Stimulated activated memory B cell treated with anti-CD40 and anti-IgM and Interleukin-4, amounts not matched to agents 10 μg/mL and 1 μg/mL and 100 μg/mL, for 72 hours (primary cell): ENCODE results near the gene GLTP.
A peak's percentile ranks its signal among the peaks of the same experiment; 100 is the strongest.

Source experiments
- ATAC-seq: fragments of 150-1000 bp; cut with Tn5 transposase; 2 replicates; pipeline ENCODE4 v1.10.0; 2021
- H3K27ac Mint-ChIP-seq: one replicate; pipeline ENCODE4 v1.8.0; 2022; ENCODE audit warnings: mild to moderate bottlenecking, mixed read lengths
- H3K27me3 Mint-ChIP-seq: one replicate; pipeline ENCODE4 v1.8.0; 2022; ENCODE audit warnings: mixed read lengths
- H3K36me3 Mint-ChIP-seq: one replicate; pipeline ENCODE4 v1.8.0; 2022; ENCODE audit warnings: mixed read lengths
- H3K4me1 Mint-ChIP-seq: one replicate; pipeline ENCODE4 v1.8.0; 2022; ENCODE audit warnings: mixed read lengths
- H3K4me3 Mint-ChIP-seq: one replicate; pipeline ENCODE4 v1.8.0; 2022; ENCODE audit warnings: mild to moderate bottlenecking, moderate library complexity, mixed read lengths
- H3K9me3 Mint-ChIP-seq: one replicate; pipeline ENCODE4 v1.8.0; 2022; ENCODE audit warnings: mixed read lengths

GLTP gene

DNA sequence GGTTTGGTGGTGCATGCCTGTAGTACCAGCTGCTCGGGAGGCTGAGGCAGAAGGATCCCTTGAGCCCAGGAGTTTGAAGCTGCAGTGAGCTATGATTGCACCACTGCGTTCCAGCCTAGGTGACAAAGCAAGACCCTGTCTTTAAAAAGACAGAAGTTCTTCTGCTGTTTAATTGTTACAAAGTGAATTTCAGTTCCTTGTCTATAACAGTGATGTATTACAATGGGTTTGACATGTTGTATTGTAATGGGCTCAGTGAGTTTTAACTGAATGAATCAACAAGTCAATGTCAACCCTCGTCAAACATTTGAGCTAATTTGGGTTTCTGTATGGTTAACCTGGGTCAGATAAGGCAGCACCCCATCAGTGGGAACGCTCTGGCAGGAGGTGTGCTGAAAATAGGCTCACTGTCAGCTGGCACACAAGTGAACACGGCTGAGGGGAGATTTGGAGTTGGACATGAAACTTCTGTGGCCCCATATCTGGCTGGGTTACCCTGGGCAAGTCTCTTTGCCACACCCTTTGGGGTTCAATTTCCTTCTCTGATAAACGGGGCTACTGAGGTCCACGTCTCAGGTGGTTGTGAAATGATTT, 33.1 kb downstream of the GLTP start:
- no peak overlapping the region for H3K27ac Mint-ChIP-seq
- no peak overlapping the region for H3K4me3 Mint-ChIP-seq
- H3K36me3 Mint-ChIP-seq, result no peaks in the 10 kb centered on the region
- H3K9me3 Mint-ChIP-seq, result no peaks in the 10 kb centered on the region
- peaks cover 10% of the 10 kb centered on the region for H3K4me1 Mint-ChIP-seq
- H3K27me3 Mint-ChIP-seq, result no peaks in the 10 kb centered on the region
- ATAC-seq, result no peak

DNA sequence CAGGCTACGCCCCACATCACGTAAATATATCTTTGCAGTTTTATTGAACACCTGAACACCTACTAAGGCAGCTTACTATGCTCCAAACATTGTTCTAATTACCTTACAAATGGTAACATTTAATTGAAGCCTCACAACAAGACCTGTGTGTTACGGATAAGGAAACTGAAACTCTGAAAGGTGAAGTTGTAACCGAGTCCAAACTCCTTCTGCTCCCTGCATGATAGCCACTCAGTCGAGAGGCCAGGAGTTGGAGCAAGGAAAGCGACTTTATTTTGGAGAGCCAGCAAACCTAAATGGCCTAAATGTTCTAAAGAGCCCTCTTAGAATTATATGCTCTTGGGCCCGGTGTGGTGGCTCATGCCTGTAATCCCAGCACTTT, 34.5 kb downstream of the GLTP start:
- Mint-ChIP-seq H3K4me3 (no peak overlapping the region), H3K4me1 (peaks cover 10% of the 10 kb centered on the region), H3K27ac (peak overlapping the region; percentile 17), H3K9me3 (no peaks in the 10 kb centered on the region), H3K36me3 (no peaks in the 10 kb centered on the region), H3K27me3 (no peaks in the 10 kb centered on the region)
- no peak for ATAC-seq

DNA sequence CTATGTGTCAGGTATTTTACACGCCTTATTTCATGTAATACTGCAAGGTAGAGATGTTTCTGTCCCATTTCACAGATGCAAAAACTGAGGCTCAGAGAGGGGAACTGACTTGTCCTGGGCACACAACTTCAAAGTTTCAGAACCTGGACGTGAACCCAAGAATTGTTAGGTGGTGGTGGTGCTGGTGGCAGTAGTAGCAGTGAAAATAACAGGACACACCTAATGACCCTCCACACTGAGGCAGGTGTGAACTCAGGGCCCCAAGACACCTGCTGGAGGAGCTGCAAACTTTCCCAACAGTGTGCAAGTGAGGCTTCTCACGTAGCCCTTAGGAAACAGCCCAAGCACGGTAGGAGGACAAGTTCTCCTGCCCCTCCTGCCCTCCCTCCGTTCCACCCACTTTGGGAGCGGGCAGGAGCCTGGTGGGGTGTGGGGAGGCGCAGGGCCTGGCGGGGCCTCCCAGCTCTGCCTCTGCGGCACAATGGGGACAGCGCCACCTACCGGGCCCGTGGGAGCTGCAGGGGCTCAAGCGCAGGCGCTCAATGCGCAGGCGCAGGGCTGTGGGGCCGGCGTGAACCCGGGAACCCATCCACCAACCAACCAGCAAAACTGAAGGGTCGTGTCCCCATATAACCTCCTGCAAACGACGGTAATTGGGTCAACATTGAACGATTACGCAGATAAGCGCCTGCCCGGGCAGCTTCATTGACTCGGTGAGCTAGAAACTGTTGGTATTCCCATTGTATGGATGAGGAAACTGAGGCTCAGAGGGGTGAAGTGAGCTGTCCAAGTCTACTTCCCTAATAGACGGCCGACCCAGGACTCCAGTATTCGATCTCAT, 35.1 kb downstream of the GLTP start:
- no peaks in the 10 kb centered on the region for H3K9me3 Mint-ChIP-seq
- H3K36me3 Mint-ChIP-seq, result no peaks in the 10 kb centered on the region
- H3K27me3 Mint-ChIP-seq, result no peaks in the 10 kb centered on the region
- peak overlapping the region; percentile 35 for H3K4me3 Mint-ChIP-seq
- peaks cover 10% of the 10 kb centered on the region for H3K4me1 Mint-ChIP-seq
- no peak overlapping the region for H3K27ac Mint-ChIP-seq
- ATAC-seq, result peak; percentile 91

DNA sequence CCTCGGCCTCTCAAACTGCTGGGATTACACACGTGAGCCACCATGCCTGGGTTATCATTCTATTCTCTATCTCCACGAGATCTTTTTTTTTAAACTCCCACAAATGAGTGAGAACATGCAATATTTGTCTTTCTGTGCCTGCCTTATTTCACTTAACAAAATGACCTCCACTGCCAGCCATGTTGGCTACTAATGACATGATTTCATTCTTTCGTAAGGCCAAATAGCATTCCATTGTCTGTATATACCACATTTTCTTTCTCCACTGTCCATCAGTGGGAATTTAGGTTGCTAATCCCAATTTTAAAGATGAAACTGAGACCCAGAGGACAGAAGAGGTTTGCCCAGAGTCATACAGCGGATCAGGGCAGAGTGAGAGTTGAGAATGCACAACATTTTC, 36.2 kb downstream of the GLTP start:
- H3K9me3 Mint-ChIP-seq, result no peaks in the 10 kb centered on the region
- no peak for ATAC-seq
- H3K27ac Mint-ChIP-seq, result no peak overlapping the region
- H3K27me3 Mint-ChIP-seq, result peaks cover 7% of the 10 kb centered on the region
- peaks cover 10% of the 10 kb centered on the region for H3K4me1 Mint-ChIP-seq
- H3K36me3 Mint-ChIP-seq, result no peaks in the 10 kb centered on the region
- no peak overlapping the region for H3K4me3 Mint-ChIP-seq

DNA sequence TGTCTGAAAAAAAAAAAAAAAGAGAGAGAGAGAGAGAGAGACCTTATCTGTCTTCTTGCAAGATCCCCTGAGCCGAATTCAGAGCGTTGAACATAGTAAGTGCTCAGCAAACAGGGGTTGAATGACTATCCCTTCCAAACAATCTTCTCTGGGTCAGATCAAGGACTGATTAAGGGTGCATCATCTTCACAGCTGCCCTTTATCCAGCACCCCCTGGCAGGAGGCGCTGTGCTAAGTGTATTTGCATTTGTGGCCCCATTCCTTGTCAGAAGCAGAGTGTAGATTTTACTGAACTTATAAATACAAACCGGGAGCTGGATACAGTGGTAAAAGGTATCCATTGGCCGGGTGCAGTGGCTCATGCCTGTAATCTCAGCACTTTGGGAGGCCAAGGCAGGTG, 38.3 kb downstream of the GLTP start:
- Mint-ChIP-seq H3K4me3 (no peak overlapping the region), H3K27me3 (peaks cover 7% of the 10 kb centered on the region), H3K27ac (no peak overlapping the region), H3K4me1 (peaks cover 10% of the 10 kb centered on the region), H3K9me3 (no peaks in the 10 kb centered on the region), H3K36me3 (no peaks in the 10 kb centered on the region)
- no peak for ATAC-seq

DNA sequence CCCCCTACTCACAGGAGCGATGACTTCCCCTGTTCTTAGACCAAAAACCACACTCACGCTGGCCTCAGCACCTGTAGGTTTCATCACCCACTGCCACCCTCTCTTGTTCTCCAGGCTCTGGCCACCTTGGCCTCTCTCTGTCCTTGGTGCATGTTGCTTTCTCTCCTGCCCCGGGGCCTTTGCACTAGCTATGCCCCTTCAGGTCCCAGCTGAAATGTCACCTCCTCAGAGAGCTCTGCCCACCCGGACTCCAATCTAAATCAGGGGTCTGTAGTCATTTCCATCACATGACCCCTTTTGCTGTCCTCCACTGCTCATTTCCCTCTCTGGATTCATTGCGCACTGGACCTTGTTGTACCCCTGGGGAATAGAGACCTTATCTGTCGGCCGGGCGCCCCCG, 39.0 kb downstream of the GLTP start:
- Mint-ChIP-seq H3K27ac (no peak overlapping the region), H3K4me1 (peaks cover 10% of the 10 kb centered on the region), H3K27me3 (peaks cover 7% of the 10 kb centered on the region), H3K4me3 (no peak overlapping the region), H3K9me3 (no peaks in the 10 kb centered on the region), H3K36me3 (no peaks in the 10 kb centered on the region)
- no peak for ATAC-seq

DNA sequence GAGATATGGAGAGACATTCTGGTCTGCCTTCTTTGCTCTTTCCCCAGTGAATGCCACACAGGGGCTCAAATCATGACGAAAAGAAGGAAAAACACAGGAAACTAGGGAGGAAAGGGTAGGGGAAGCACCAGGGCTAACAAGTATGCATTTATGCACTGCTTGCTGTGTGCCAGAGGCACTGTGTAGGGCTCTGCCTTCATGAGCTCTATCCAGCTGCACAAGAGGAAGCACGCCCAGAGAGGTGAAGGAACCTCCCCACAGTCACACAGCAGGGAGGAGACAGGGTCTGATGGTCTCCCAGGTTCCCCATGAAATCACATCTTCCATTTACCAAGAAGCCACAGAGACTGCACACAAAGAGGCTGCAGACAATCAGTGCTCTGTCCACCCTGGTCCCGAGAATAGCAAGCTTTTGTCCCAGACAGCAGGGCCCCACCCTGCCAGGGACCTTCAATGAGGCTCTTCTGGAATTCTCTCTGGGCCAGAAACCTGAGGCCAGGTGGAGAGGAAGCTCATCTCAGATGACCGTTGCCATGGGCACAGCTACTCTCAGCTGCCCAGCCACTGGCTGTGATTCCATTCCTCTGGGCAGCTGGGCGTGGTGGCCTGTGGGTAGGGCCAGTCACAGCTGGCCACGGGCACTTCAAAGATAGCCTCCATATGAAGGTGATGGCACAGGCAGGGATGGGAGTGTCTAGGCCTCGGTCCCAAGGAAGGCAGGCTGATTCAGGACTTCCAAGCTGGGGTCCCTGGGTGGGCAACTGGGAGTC, 39.9 kb downstream of the GLTP start:
- Mint-ChIP-seq H3K27ac (no peak overlapping the region), H3K27me3 (peaks cover 13% of the 10 kb centered on the region), H3K4me3 (no peak overlapping the region), H3K4me1 (peaks cover 7% of the 10 kb centered on the region), H3K36me3 (no peaks in the 10 kb centered on the region), H3K9me3 (no peaks in the 10 kb centered on the region)
- no peak for ATAC-seq

DNA sequence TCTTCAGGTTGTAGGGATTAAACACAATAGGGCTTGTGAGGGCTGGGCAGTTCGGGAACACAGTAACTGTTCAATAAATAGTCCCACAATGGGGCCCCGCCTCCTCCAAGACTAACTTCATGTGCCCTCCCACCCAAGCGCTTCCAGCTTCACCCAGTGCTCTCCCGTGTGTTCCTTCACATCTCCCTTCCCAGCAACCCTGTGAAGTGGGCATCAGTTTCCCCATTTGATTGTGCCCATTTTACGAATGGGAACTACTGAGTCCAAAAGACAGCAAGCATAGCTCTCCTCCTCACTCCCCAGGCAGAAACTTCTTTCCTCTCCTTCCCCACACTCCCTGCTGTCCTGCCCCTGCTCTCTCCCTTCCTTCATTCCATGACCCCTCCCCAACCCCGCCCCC, 40.9 kb downstream of the GLTP start:
- H3K27me3 Mint-ChIP-seq, result peaks cover 23% of the 10 kb centered on the region
- H3K4me1 Mint-ChIP-seq, result no peaks in the 10 kb centered on the region
- no peaks in the 10 kb centered on the region for H3K9me3 Mint-ChIP-seq
- H3K36me3 Mint-ChIP-seq, result no peaks in the 10 kb centered on the region
- ATAC-seq, result no peak
- no peak overlapping the region for H3K27ac Mint-ChIP-seq
- H3K4me3 Mint-ChIP-seq, result no peak overlapping the region

DNA sequence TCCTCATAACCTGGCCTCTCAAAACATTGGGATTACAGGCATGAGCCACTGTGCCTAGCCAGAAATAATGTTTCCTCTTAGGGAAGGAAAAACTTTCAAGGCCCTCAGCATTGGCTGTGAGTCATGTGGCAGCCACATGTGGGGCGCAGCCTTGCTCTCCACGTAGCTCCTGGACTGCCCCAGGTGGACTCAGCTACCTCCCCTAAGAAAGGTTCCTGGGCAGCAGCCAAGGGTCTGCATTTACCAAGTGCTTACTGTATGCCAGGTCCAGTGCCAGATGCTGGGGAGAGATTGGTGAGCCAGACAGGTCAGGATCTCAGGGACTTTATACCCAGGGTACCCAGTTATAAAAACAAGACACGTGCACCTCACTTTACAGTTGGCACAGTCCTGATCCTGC, 43.4 kb downstream of the GLTP start:
- Mint-ChIP-seq H3K4me1 (peaks cover 6% of the 10 kb centered on the region), H3K4me3 (no peak overlapping the region), H3K36me3 (no peaks in the 10 kb centered on the region), H3K27me3 (peaks cover 45% of the 10 kb centered on the region), H3K27ac (no peak overlapping the region), H3K9me3 (no peaks in the 10 kb centered on the region)
- ATAC-seq, result no peak

DNA sequence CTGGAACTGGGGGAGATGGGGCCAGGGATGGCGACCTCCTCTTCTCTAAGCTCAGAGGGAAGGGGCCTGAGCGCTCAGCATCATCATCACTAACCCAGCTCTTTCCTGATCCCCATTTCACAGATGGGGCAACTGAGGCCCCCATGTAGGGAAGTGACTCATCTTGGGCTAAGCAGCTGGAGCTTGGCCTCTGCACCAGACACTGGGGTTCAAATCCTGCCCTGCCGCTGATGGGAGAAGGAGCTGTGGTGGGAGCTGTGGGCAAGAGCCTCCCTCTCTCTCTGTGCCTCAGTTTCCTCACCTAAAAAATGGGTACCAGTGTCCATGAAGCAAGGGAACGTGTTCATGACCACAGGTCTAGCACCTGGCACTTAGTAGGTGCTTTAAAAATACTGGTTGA, 44.5 kb downstream of the GLTP start:
- H3K36me3 Mint-ChIP-seq, result no peaks in the 10 kb centered on the region
- H3K4me1 Mint-ChIP-seq, result peaks cover 6% of the 10 kb centered on the region
- no peak overlapping the region for H3K27ac Mint-ChIP-seq

DNA sequence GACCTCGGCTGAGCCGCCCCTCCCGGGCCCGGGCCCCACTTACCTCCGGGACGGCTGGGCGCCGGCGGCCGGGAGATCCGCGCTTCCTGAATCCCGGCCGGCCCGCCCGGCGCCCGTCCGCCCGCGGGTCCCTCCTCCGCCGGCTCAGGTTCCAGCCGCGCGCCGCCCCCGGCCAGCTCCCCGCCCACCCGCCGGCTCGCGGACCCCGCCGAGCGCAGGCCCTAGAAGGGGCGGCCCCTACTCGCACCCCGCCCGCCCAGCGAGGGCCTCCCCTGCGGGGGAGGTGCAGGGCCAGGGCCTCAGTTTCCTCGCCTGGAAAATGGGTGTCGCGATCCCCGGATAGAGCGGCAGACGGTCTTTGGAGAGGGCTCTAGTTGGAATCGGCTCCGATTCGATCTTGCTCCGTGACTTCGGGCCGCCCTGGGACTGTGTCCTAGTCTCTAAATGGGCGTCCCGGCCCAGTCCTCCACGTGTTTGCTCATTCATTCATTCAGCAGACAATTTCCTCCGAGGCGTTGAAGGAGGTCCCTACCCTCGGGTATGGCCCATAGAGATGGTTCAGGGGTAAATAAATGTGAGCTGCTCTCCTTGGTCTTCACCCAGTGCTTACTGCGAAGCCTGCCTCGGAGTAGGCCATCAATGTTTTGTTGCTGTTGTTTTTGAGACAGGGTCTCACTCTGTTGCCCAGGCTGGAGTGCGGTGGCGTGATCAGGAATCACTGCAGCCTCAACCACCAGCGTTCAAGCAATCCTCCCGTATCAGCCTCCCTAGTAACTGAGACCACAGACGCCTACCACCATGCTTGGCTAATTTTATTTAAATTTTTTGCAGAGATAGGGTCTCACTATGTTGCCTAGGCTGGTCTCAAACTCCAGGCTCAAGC, 46.8 kb downstream of the GLTP start, which contains the start of gene TRPV4:
TRPV4 (minus strand) TSS at position 92 of the 883 bp plus-strand sequence. CDS start 18,602 bp downstream, outside the sequence.
- ATAC-seq, result no peak
- no peak within 1 kb of the TSS for H3K27ac Mint-ChIP-seq

More for the DNA sequence above, 44.5 kb downstream of the GLTP start:
- H3K4me3 Mint-ChIP-seq, result no peak overlapping the region
- no peak for ATAC-seq
- H3K27me3 Mint-ChIP-seq, result peaks cover 56% of the 10 kb centered on the region
- H3K9me3 Mint-ChIP-seq, result no peaks in the 10 kb centered on the region

DNA sequence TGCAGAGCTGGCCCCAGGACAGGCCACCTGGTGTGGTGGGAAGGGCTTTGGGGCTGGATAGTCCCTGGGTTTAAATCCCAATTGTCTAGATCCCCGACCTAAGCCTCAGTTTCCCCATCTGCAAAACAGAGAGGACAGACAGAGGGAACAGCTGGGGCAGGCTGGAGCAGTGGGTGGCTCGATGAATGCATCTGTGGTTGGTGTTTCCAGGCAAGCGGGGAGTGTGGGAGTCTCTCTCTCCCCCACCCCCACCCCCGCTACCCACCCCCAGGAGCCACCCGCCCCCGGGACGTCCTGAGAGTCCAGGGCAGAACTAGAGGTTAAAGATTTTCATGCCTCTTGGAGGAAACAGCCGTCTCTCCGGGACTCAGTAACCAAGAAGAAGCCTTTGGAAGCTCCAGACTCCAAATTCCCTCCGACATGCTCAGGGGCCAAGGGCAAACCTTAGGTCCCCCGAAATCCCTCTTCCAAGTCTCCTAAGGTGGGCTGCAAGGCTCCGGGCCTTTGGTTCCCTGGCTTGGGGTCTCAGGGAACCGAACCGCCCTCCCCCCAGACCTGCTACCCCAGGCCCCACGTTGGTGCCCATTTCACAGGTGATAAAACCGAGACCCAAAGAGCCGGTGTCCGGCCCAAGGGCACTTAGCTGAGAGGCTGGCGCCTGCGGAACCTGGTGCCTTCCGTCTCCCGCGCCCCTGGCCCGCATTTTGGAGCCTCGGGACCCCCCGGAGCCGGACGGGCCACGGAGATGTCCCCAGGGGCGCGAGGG, 47.6 kb downstream of the GLTP start:
- peaks cover 64% of the 10 kb centered on the region for H3K27me3 Mint-ChIP-seq
- H3K4me3 Mint-ChIP-seq, result no peak overlapping the region
- peaks cover 6% of the 10 kb centered on the region for H3K4me1 Mint-ChIP-seq
- no peak overlapping the region for H3K27ac Mint-ChIP-seq
- H3K9me3 Mint-ChIP-seq, result no peaks in the 10 kb centered on the region
- ATAC-seq, result no peak
- H3K36me3 Mint-ChIP-seq, result no peaks in the 10 kb centered on the region

More for the DNA sequence above, 46.8 kb downstream of the GLTP start, which contains the start of gene TRPV4:
- Mint-ChIP-seq H3K4me3 (no peak within 1 kb of the TSS), H3K27me3 (peaks cover 56% of the 10 kb centered on the region), H3K36me3 (no peaks in the 10 kb centered on the region), H3K4me1 (peaks cover 6% of the 10 kb centered on the region), H3K9me3 (no peaks in the 10 kb centered on the region)

DNA sequence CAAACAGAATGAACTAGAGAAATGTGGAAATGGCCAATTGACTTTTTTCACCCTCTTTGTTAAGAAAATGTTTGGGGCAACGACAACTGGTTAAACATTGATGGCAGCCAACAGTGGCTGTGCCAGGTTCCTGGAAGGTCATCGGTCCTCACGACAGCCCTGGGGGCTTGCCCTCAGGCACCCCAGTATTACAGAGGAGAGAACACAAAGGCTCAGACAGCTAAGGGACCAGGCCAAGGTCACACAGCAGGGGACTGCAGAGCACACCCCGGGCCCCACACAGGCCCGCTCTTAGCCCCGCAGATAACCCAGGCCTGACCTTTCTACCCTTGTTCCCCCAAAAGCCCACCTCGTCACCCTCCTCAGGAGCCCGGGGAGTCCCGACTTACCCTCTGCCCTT, 48.4 kb downstream of the GLTP start:
- Mint-ChIP-seq H3K4me1 (peaks cover 6% of the 10 kb centered on the region), H3K4me3 (no peak overlapping the region), H3K27me3 (peaks cover 71% of the 10 kb centered on the region), H3K27ac (no peak overlapping the region), H3K9me3 (no peaks in the 10 kb centered on the region), H3K36me3 (no peaks in the 10 kb centered on the region)
- ATAC-seq, result no peak

DNA sequence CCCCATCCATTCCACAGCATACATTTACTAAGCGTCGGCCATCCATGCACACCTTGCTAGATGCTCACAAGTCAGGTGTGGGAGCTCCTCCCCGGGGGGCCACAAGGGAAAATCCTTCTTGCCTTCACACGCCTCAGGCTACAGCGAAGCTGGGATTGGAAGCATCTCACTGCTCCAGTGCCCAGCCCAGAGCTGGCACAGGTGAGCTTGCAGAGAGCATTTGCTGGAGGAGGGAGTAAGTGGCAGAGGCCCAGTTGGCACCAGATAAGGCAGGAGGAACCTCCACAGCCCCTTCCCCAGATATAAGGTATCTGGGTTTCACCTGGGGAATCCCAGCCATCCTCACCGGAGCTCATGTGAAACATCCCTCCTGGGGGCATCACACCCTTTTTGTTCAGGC, 49.0 kb downstream of the GLTP start:
- H3K4me1 Mint-ChIP-seq, result peaks cover 6% of the 10 kb centered on the region
- H3K9me3 Mint-ChIP-seq, result no peaks in the 10 kb centered on the region
- ATAC-seq, result no peak
- peaks cover 76% of the 10 kb centered on the region for H3K27me3 Mint-ChIP-seq
- H3K4me3 Mint-ChIP-seq, result no peak overlapping the region
- H3K27ac Mint-ChIP-seq, result no peak overlapping the region
- H3K36me3 Mint-ChIP-seq, result no peaks in the 10 kb centered on the region
